GM12892 (cell line): ENCODE data around the gene GSK3B.

ENCODE experiments used
- POLR2A ChIP-seq: IDR thresholded peaks from 2 replicates; pipeline ENCODE4 v1.6.1; 2011; ENCODE audit warnings: low read depth, low read length, control low read depth
- POLR2AphosphoS5 ChIP-seq: IDR thresholded peaks from 2 replicates; pipeline ENCODE4 v1.6.1; 2011; ENCODE audit warnings: low read depth, low read length, control low read depth
- TAF1 ChIP-seq: IDR thresholded peaks from 2 replicates; pipeline ENCODE4 v1.6.1; 2011; ENCODE audit warnings: low read depth, mild to moderate bottlenecking, control low read depth, low read length, borderline replicate concordance

GRCh38 chr3:120018299-120018698 is 75.9 kb downstream of the GSK3B start:
- TF ChIP-seq POLR2AphosphoS5 = no peak
- no peak for TF ChIP-seq POLR2A
- TF ChIP-seq TAF1 = no peak
